ENCODE measurements around the gene ADRA1B. TPM values are rescaled to one million over a fixed set of nuclear protein-coding genes. Genes with fewer than 3 reads are reported as not detected.

Gene ADRA1B
- polyA plus RNA-seq, 2 of the 4 experiments (the other 2 are of a cell fraction) = 4.4 to 8.5 TPM

DNA sequence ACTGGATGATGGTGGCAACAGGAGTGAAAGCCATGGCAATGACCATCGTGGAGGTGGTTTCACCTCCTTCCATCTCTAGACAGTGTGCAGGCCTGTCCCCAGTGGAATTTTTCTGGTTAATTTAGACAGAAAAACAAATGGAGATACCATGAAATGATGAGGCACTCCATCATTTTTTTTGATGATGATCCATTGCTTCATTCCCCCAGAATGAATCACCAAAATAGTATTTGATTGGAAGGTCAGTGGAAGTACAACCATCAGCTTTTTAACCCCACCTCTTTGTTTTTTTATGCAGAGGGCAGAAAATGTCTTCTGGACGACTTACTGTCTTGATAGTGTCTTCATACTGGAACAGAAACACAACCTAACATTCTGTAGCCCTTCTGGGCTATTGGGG lies 42.6 kb upstream of the ADRA1B start:
- FAIRE-seq = no peak
- no peak for TF ChIP-seq CBX2 (IDR thresholded peaks at IDR 0.05; ENCODE audit: borderline replicate concordance, low read depth)
- TF ChIP-seq FOSL2 (IDR thresholded peaks at IDR 0.05) = no peak; the same call in 1 of the 2 replicates
- peak; percentile 58; the same call in 1 of the 2 replicates for TF ChIP-seq FOSL2 (CRISPR knock-in tag; IDR thresholded peaks at IDR 0.05)
- no peak for TF ChIP-seq JUN (IDR thresholded peaks at IDR 0.05)
- TF ChIP-seq, protein P1, sequence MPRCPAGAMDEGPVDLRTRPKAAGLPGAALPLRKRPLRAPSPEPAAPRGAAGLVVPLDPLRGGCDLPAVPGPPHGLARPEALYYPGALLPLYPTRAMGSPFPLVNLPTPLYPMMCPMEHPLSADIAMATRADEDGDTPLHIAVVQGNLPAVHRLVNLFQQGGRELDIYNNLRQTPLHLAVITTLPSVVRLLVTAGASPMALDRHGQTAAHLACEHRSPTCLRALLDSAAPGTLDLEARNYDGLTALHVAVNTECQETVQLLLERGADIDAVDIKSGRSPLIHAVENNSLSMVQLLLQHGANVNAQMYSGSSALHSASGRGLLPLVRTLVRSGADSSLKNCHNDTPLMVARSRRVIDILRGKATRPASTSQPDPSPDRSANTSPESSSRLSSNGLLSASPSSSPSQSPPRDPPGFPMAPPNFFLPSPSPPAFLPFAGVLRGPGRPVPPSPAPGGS (IDR thresholded peaks at IDR 0.05) = no peak
- no peak for TF ChIP-seq KDM5A (IDR thresholded peaks at IDR 0.05)
- no peak for TF ChIP-seq FOSB (CRISPR knock-in tag; IDR thresholded peaks at IDR 0.05)
- TF ChIP-seq CEBPB (IDR thresholded peaks at IDR 0.05) = peak in 1 of 2 experiments; percentile 62; a peak in 1 of 4 replicates
- TF ChIP-seq BHLHE40 (IDR thresholded peaks at IDR 0.05; ENCODE audit: low read depth, low read length) = no peak
- 19% methylated on average over 2 of the region's 2 CpGs for WGBS (ENCODE audit: missing lambda C conversion rate)
- CTCF ChIA-PET = interaction anchor here (1.1 to 1.3 kb wide), 3 partner anchors 8 to 429 kb away, joined by 3 to 5 read pairs (median 3); no protein-coding TSS in a partner anchor
- peak; percentile 18 to 35 for DNase-seq (ENCODE audit: low read depth in 1 of 2, low spot score in 1 of 2)
- Histone ChIP-seq H3K27ac (peak overlapping the region; percentile 49 to 73; a peak in 5 of 6 replicates), H3K4me1 (peaks cover 26% of the 10 kb centered on the region), H3K4me2 (peak overlapping the region; percentile 49), H3K4me3 (no peak overlapping the region), H3K9me3 (no peaks in the 10 kb centered on the region)
- ATAC-seq = peak in 1 of 2 experiments; percentile 52; a peak in 3 of 6 replicates
- POLR2A ChIA-PET = no interaction called here

GRCh38 chr5:159874263-159874662 lies 42.0 kb upstream of the ADRA1B start:
- no peak overlapping the region for H3K4me3 ChIP-seq
- FAIRE-seq = peak; percentile 43
- peaks cover 32% of the 10 kb centered on the region for H3K4me1 ChIP-seq
- DNase-seq (ENCODE audit: low read depth in 1 of 2, low spot score in 1 of 2) = peak; percentile 9 to 51
- peak in 1 of 2 experiments; percentile 37; a peak in 3 of 6 replicates for ATAC-seq
- H3K9me3 ChIP-seq = no peaks in the 10 kb centered on the region
- POLR2A ChIA-PET = no interaction called here
- CTCF ChIA-PET = interaction anchor here (1.1 to 1.3 kb wide), 4 partner anchors 9 to 430 kb away, joined by 3 to 5 read pairs (median 3); no protein-coding TSS in a partner anchor
- 0 out of 4 replicates have a peak, but pooled peaks of 1 of the 2 experiments have one; percentile 6 for TF ChIP-seq CEBPB (IDR thresholded peaks at IDR 0.05)
- TF ChIP-seq GATA3 (IDR thresholded peaks at IDR 0.05; ENCODE audit: borderline replicate concordance) = peak; percentile 62; the same call in 1 of the 2 replicates
- TF ChIP-seq, protein P2, sequence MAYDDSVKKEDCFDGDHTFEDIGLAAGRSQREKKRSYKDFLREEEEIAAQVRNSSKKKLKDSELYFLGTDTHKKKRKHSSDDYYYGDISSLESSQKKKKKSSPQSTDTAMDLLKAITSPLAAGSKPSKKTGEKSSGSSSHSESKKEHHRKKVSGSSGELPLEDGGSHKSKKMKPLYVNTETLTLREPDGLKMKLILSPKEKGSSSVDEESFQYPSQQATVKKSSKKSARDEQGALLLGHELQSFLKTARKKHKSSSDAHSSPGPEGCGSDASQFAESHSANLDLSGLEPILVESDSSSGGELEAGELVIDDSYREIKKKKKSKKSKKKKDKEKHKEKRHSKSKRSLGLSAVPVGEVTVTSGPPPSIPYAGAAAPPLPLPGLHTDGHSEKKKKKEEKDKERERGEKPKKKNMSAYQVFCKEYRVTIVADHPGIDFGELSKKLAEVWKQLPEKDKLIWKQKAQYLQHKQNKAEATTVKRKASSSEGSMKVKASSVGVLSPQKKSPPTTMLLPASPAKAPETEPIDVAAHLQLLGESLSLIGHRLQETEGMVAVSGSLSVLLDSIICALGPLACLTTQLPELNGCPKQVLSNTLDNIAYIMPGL (CRISPR knock-in tag; IDR thresholded peaks at IDR 0.05; ENCODE audit: borderline replicate concordance) = no peak
- TF ChIP-seq, protein P3, sequence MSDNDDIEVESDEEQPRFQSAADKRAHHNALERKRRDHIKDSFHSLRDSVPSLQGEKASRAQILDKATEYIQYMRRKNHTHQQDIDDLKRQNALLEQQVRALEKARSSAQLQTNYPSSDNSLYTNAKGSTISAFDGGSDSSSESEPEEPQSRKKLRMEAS (IDR thresholded peaks at IDR 0.05) = peak; percentile 37; the same call in 1 of the 2 replicates
- peak; percentile 41; the same call in 1 of the 2 replicates for TF ChIP-seq FOSL2 (IDR thresholded peaks at IDR 0.05)
- TF ChIP-seq FOSL2 (CRISPR knock-in tag; IDR thresholded peaks at IDR 0.05) = peak; percentile 77
- TF ChIP-seq NFE2L2 (conservative IDR thresholded peaks at IDR 0.05; ENCODE audit: low read length) = no peak
- TF ChIP-seq ZNF302 (CRISPR knock-in tag; IDR thresholded peaks at IDR 0.05) = no peak
- TF ChIP-seq HOXB13 (CRISPR knock-in tag; IDR thresholded peaks at IDR 0.05; ENCODE audit: low read depth) = no peak
- no peak for TF ChIP-seq POLR2A (IDR thresholded peaks at IDR 0.05; ENCODE audit: low read length)
- TF ChIP-seq EHMT2 (IDR thresholded peaks at IDR 0.05; ENCODE audit: low read depth) = no peak
- no peak for TF ChIP-seq EHF (CRISPR knock-in tag; IDR thresholded peaks at IDR 0.05)
- TF ChIP-seq ZFP36 (IDR thresholded peaks at IDR 0.05; ENCODE audit: borderline replicate concordance, partially characterized antibody) = no peak
- TF ChIP-seq, protein P4, sequence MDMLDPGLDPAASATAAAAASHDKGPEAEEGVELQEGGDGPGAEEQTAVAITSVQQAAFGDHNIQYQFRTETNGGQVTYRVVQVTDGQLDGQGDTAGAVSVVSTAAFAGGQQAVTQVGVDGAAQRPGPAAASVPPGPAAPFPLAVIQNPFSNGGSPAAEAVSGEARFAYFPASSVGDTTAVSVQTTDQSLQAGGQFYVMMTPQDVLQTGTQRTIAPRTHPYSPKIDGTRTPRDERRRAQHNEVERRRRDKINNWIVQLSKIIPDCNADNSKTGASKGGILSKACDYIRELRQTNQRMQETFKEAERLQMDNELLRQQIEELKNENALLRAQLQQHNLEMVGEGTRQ (IDR thresholded peaks at IDR 0.05) = no peak
- TF ChIP-seq KDM1A (IDR thresholded peaks at IDR 0.05; ENCODE audit: low read depth) = no peak
- no peak for TF ChIP-seq CBX8 (IDR thresholded peaks at IDR 0.05)
- peak; percentile 56 for TF ChIP-seq JUNB (IDR thresholded peaks at IDR 0.05)
- TF ChIP-seq MYC (IDR thresholded peaks at IDR 0.05; ENCODE audit: borderline replicate concordance, low read length) = no peak
- peak overlapping the region; percentile 49 to 73; a peak in 5 of 6 replicates for H3K27ac ChIP-seq
- H3K4me2 ChIP-seq = peak overlapping the region; percentile 49

All from A549 (cell line).